ENCODE measurements around the gene SLC22A13.

DNA sequence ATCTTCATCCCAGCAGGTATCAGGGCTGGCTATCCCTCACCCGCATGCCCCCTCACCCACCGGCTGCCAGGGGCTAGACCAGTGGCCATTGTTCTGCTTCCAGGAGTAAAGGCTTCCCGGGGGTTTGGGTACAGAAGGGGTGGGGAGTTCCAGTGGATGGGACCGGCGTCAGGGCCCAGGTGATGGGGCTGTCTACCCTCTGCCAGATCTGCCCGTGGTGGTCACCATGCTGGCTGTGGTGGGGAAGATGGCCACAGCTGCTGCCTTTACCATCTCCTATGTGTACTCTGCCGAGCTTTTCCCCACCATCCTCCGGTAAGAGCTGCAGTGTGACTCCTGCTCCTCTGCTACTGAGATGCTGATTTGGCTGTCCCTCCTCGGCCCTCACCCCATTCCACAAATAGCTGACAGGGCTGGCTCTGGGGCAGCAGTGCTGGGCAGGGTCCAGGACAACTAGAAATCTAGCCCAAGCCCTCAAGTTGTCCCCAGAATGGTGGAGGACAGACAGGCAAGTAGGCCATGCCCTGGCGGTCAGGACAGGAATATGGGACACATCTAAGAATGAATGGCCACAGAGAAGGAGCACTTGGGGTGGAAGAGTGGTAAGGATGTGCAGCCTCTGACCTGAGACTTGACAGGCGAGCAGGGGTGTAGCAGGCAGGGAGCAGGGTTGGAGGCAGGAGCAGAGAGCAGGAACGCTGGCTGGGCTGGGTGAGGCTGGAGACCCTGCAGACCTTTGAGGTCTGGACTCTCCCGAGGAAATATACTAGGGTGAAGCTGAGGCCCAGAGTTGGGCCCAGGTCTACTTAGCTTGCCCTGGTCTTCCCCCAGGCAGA lies 10.7 kb downstream of the SLC22A13 start:
- TF ChIP-seq, protein P1, sequence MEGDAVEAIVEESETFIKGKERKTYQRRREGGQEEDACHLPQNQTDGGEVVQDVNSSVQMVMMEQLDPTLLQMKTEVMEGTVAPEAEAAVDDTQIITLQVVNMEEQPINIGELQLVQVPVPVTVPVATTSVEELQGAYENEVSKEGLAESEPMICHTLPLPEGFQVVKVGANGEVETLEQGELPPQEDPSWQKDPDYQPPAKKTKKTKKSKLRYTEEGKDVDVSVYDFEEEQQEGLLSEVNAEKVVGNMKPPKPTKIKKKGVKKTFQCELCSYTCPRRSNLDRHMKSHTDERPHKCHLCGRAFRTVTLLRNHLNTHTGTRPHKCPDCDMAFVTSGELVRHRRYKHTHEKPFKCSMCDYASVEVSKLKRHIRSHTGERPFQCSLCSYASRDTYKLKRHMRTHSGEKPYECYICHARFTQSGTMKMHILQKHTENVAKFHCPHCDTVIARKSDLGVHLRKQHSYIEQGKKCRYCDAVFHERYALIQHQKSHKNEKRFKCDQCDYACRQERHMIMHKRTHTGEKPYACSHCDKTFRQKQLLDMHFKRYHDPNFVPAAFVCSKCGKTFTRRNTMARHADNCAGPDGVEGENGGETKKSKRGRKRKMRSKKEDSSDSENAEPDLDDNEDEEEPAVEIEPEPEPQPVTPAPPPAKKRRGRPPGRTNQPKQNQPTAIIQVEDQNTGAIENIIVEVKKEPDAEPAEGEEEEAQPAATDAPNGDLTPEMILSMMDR (IDR thresholded peaks at IDR 0.05): no peak
- no peak for TF ChIP-seq POLR2A (IDR thresholded peaks at IDR 0.05)

Data from body of pancreas (tissue), 4 donors.